OCI-M1 (cell line): ENCODE data around the gene ISM2.

Experiments
- DNase-seq: peaks from one replicate; lab custom pipeline; 2025; lab: John Stamatoyannopoulos, UW

Gene ISM2

DNA sequence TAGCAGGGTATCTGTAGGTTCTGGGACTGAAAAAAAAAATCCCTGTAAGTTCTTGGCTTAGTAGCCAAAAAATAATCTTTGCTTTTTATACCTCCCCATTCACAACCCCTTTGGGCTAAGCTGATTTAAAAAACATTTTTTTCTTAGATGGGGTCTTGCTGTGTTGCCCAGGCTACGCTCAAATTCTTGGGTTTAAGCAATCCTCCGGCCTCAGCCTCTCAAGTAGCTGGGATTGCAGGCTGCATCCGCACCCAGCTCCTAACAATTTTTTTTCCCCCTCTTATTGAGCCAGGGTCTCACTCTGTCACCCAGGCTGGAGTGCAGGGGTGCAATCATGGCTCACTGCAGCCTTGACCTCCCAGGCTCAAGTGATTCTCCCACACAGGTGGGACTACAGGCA, 9.1 kb upstream of the ISM2 start:
- DNase-seq, result no peak

DNA sequence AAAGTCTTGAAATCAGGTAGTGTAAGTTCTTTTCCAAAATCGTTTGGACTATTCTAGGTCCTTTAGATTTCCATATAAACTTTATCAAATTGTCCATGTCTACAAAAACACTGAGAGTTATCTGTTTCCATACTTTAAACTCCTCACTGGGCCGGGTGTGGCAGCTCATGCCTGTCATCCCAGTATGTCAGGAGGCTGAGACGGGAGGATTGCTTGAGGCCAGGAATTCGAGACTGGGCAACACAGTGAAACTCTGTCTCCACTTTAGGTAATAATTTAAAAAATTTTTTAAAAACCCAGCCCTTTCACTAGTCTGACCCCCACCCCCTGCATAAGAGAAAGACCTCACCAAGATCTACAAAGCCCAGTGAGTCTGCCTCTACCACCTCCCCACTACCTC, 6.4 kb upstream of the ISM2 start:
- DNase-seq, result no peak

GRCh38 chr14:77503138-77503537, 4.5 kb upstream of the ISM2 start:
- no peak for DNase-seq

DNA sequence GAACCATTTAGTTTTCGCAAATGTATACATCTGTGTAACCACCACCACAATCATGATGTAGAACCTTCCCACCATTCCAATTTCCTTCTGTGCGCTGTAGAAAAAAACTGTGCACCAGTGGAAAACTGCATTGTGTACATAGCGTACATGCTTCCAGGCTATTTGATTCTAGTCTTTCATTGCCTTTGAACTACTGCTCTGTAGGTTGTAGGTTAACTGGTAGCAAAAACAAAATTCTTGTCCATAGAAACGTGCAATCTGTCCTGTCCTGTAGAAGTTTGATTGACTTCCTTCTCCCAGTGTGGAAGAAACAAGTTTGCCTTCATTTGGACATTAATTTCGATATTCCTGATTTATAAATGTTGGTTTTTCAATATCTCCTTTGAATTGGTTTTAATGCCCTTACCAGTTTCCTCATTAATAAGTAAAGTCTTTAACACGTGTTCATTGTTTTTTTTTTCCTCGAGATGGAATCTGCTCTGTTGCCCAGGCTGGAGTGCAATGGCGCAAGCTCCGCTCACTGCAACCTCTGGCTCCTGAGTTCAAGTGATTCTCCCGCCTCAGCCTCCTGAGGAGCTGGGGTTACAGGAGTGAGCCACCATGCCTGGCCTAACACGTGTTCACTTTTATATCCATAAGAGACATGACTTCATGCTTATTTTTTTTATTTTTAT, 3.6 kb upstream of the ISM2 start:
- DNase-seq, result no peak

GRCh38 chr14:77498984-77499527, 440 bp upstream of the ISM2 start:
- no peak for DNase-seq

DNA sequence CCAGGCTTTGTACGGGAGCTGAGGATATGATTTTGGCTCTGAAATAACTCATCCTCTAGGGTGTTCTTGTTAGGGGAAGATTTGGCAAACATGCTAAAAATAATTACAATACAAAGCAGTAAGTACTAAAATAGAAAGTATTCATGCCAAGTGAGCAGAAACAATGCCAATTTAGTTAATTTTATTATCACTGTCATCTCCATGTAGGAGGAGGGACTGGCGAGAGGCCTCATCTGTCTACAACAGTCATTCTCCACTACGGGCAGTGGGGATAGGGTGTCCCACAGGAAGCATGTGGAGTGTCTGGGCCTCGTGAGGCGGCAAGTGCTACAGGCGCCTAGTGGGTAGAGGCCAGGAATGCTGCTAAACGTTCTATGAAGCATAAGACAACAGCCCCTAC, 3.3 kb downstream of the ISM2 start:
- DNase-seq, result no peak

- DNase-seq, result no peak
These were observed 7.6 kb downstream of the ISM2 start for GRCh38 chr14:77491056-77491455.

DNA sequence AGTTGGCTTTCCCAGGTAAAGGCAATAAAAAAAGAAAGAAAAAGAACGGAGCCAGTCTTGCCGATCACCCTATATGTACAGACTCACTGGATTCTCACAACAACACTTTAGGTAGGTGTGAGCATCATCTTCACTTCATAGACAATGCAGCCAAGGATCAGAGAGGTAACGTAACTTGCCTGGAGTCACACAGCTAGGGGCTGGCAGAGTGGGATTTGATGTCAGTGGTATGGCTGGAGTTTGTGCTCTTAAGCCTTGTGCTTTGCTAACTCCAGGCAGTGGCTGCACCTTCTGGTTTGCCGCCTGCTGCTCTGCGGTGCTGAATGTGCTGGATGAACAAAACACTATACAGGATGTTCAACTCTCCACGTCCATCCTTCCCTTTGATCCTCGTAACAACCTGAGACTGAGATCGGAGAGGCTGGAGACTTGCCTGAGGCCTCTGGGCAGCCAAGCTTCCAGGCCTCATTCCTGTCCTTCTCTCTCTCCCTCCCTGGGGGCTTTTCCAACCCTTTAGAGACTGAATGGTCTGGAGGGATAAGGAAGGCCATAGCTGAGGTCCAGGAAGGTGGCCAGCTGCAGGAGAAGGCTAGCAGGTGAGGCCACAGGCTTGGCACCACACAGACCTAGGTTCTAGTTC, 8.1 kb downstream of the ISM2 start:
- DNase-seq, result no peak

DNA sequence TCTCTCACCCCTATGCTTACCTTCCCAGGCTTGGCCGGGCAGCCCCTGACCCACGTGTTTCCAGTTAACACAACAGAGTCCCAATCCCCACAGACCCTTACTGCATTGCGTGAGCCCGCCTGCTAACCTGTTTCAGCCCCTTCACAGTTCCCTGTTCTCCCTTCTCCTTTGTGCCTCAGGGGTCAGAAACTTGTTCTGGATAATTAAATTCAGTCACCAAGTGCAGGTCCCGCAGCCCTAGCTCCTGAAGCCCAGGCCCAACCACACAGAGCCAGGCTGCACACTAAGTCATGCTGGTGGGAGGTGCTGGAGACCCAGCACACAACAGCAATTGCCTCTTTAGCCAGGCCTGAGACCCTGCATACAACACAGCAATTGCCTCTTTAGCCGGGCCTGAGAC, 9.6 kb downstream of the ISM2 start:
- no peak for DNase-seq

DNA sequence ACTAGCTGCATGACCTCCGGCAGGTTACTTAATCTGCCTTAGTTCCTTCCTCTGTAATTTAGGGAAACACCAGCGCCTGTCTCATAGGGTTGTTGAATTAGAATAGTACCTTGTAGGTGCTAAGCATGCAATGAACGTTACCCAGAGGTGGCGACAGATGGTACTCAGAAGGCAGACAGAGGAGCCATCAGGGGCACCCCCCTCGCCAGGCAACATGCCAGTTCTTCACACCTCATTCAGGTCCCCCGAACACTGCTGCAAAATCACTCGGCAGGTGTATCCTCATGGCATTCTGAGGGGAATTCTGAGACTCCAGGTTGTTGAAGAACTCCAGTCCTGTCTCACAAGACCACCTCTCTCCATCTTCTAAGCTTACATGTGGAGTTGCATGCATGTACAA, 10.1 kb downstream of the ISM2 start:
- no peak for DNase-seq

DNA sequence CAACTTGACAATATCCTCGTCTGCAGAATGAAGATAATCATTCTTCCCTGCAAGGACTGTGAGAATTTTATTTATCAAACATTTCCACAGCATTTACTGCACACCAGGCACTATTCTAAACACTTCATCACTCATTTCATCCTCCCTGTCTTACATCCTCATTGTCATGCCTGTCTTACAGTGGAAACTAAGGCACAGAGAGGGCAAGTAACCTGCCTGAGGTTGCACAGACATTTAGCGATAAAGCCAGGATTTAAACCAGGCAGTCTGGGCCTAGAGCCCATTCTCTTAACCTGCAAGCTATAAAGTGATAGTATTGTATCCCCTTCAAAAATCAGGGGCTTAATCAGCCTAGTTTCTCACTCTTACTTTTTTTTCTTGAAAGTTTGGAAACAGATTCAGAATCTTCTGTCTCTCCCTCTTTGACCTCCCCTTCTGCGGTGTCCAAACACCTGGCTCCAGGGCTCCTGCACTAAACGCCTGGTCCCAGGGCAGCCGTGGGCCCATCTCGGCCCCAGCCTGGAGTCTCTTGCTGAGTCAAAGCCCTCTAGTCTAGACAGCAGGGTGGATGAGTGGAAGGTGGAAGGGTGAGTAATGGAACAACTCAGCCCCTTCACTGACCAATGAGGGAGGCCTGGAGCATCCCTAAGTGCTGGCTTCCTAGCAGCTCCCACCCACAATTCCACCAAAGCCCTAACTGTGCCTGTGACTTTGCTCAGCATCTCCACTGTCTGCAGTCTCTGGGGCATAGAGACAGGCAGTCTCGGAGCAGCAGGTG, 12.5 kb downstream of the ISM2 start:
- DNase-seq, result no peak

DNA sequence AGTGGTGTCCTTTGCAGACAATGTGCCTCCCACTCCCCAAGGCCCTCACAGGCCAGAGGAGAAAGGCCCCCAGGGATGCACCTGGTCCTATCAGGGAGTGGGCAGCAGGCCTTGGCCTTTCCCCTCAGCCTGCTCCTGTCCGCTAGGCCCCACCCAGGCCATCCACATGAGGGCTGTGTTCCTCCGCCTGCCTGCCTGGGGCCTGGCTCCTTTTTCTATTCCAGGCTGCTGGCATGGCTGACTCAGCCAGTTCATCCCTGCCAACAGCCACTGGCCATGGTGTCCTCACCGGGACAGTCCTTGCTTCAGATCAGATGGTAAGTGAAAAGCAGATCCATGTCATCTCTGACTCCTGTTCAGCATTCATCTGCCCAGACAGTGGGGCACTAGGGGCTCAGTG, 13.4 kb downstream of the ISM2 start:
- DNase-seq, result no peak

DNA sequence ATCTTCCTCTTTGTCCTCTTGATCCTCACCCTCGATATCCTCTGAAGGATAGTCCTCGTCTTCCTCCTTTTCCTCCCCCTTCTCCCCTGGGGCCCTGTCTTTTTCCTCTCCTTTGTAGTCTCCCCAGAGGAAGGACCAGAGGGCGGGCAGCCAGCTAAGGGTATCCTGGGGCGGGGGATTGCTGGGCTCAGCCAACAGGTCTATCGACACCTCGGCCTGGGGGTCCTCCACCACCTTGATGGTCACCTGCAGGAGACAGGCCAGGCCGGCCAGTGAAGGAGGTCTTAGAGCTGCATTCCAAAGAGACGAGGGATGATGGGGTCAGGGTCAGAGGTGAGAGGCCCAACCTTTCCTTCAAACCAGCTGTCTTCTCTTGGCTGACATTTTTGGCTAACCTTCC, 16.2 kb downstream of the ISM2 start:
- no peak for DNase-seq

DNA sequence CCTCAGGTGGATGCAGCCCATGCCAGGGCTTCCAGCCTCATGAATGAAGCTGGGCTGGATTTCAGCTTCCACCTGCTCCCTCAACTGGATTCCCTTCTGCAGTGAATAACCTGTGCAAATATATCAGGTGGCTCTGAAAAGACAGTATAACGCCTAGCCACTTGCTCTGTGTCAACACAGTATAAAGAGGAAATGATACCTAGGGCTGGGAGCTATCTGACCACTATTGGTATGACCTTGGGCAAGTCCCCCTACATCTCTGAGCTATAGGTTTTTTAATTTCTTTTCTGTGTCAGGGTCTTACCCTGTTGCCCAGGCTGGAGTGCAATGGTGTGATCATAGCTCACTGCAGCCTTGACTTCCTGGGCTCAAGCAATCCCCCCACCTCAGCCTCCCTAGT, 19.8 kb downstream of the ISM2 start:
- no peak for DNase-seq

GRCh38 chr14:77478029-77478428, 20.6 kb downstream of the ISM2 start:
- DNase-seq, result no peak

DNA sequence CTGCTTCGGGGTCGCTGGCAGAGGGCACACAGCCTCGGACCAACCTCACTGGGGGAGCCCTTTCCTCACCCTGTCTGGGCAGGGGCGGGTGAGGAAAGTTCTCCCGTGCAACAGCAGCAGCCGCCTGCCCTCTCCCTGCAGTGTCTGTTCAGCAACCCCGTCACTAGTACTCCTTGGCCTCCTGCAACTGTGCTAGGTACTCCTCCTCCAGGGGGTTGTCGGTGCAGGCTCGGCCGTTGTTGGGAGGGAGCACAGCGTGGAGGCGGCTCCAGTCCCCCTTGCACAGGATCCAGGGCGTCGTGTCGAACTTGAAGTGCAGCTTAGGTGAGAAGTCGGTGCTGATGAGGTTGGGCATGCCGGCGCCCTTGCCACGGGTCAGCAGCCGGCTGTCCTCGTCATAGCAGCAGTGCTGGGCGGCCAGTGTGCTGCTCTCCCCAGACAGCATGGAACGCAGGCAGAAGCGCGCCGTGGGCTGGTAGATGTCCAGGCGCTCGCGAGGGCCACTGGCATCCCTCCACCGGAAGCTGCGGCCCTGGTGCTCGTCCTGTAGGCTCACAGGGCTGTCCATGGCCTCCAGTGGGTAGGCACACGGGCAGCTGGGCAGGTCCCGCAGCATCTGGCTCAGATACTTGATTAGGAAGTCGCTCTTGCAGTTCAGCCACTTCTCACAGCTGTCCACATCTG, 23.0 kb downstream of the ISM2 start:
- DNase-seq, result no peak

DNA sequence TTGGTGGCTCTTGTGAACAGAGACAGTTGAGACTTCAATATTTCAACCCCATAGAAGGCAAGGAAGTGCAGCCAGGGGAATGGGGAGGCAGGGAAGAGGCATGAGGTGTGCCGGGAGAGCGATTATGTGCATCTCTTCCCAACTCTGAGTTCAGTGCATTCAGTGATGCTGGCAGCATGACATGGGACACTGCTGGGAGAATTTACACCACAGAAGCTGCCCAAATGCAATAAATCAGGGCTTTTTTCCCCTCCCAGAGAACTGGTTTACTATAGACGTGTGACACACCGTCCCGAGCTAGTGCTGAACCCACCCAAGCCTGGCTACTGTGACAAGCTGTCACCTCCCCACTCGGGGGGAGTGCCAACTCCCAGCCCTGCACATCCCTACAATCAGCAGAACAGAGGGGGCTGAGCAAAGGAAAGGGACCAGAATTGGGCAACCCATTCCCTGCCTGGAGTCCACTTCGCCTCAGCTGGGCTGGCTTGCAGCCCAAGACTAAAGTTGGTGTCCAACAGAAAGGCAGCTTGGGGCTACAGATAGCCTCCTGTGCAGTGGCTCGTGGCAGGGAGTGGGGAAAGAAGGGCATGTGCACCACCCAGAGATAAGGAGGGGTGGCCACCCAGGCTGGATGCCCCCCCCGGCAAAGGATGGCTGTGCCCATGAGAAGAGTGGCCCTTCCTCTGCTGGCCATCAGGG, 24.0 kb downstream of the ISM2 start:
- DNase-seq, result no peak

DNA sequence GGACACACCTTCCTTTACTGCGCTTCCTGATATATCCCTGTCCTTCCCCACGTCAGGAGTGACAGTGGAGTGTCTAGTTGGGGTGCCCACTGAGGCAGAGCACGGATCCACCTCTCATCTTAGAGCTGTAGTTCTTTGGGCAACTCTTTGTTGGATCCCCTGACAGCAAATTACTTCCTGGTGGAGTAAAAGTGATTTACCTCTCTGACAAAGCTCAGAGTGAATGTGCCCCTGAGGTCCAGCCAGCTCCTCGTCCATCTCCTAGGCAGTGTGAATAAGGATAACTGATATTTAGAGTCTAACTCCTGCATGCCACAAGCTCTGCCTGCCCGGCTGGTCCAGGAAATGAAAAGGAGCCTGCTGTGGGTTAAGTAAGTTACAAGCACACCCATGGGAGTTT, 24.7 kb downstream of the ISM2 start:
- no peak for DNase-seq

DNA sequence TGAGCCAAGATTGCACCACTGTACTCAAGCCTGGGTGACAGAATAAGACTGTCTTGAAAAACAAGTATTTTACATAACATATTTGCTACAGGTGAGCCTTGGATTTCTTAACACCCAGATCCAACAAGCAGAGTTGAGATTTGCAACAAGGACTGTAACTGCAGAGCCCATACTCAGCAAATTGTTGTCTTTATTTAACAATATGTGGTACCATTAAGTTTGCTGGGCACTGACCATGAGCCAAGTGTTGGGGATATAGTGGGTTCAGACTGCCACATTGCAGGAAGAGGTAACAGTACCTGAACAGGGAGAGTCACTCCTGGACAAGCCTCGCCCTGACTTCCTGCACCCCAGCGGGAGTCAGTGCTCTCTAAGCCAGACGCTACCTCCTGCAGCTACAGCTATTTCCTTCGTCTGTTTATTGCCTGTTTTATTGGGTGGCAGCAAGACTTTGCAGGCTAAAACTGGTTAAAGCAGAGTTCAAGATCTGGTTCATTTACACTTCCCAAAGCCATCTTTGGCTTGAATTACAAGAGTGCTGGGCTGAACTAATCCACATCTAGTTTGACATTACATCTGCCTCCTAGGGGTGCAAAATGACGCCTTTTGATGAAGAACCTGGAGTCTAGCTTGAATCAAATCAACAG, 28.3 kb downstream of the ISM2 start:
- no peak for DNase-seq

GRCh38 chr14:77469539-77469938, 29.1 kb downstream of the ISM2 start:
- DNase-seq, result no peak

GRCh38 chr14:77469067-77469505, 29.5 kb downstream of the ISM2 start:
- no peak for DNase-seq
